ENCODE data around the gene ABCA9.
"Not testable (repeated sequence)": the region's sequence is repeated elsewhere in the genome, so short reads cannot be mapped to it uniquely, and the experiment has no call there.

GRCh38 chr17:69071233-69071586 is 10.5 kb upstream of the ABCA9 start:
- not testable (repeated sequence) for TF ChIP-seq EZH2 (IDR thresholded peaks at IDR 0.05; ENCODE audit: low read length); CTCF (optimal IDR thresholded peaks at IDR 0.05 in 1 of 3, IDR thresholded peaks at IDR 0.05 in 1 of 3, conservative IDR thresholded peaks at IDR 0.05 in 1 of 3; ENCODE audit: extremely low read depth in 1 of 3, insufficient read depth in 2 of 3, low read length in 3 of 3)

Measured in keratinocyte (primary cell).